ENCODE data around the gene GYG1.

Gene GYG1

GRCh38 chr3:149019580-149019979 is 28.2 kb downstream of the GYG1 start:
- FAIRE-seq = no peak

DNA sequence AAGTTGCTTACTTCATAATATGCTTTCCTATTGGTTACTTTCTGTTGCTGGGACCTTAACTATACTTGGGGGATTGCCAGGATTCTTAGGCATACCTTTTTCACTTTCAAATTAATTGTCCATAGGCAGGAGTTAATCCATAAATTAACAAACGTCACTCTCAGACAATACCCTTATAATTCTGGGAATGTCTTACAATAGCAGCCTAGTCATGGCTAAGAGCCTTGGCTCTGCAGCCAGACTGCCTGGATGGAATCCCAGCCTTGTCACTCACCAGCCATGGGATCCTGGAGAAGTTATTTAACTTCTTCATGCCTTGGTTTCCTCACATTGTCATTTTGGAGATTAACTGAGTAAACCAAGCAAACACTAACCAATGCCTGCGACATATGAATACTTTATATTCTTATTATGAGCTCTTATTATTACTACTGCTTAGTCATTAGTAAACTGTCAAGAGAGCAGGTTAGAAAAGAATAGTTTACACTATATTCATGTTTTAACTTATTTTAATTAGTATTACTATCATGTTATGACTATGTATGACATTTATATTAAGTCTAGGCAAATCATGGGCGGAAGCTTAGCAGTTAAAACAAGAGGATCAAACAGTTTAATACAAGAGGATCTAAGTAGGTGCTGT is 29.0 kb downstream of the GYG1 start:
- no peak for FAIRE-seq

DNA sequence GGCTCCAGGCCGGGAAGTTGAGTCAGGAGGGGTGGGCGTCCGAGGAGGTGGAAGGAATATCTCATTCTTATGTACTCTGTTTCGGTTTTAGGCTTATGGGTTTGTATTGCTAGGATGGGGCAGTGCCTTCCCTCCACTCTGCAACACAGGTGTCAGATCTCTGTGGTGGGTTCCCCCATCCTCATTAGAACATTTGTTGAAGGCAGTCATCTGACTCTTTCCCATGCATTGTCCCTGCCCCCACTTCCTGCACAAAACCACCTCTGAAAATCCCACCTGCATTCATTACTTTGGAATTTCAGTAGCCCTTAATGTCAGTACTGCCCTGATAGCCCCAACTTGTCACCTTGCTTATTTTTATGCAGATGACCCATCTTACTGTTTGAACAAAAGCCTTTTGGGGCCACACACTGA is 29.5 kb downstream of the GYG1 start:
- FAIRE-seq = no peak

GRCh38 chr3:149021830-149022229 is 30.5 kb downstream of the GYG1 start:
- no peak for FAIRE-seq

- FAIRE-seq = no peak
Observed at GRCh38 chr3:149023951-149024350, 32.6 kb downstream of the GYG1 start.

GRCh38 chr3:149026718-149027117 is 35.4 kb downstream of the GYG1 start:
- no peak for FAIRE-seq

DNA sequence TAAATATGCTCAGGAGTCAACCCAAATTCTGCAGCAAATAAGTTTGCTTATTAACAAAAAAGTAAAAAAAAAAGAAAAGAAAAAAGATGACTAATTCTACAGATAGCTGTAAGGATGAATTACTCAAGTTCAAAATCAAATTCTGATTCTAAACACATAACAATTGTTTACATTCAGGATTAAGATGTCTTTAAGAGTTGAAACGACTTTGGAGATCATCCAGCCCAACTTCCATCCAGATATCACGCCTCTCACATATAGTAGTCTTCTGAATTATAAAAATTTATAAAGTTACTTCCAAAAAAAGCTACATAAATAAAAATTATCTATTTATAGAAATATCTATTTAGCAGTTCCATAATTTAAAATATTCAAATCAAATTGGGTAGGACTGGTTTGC is 39.8 kb downstream of the GYG1 start:
- no peak for FAIRE-seq

- FAIRE-seq = no peak
Observed at GRCh38 chr3:149037684-149038083, 46.3 kb downstream of the GYG1 start.

- FAIRE-seq = no peak
Observed at GRCh38 chr3:149038322-149038721, 47.0 kb downstream of the GYG1 start.

DNA sequence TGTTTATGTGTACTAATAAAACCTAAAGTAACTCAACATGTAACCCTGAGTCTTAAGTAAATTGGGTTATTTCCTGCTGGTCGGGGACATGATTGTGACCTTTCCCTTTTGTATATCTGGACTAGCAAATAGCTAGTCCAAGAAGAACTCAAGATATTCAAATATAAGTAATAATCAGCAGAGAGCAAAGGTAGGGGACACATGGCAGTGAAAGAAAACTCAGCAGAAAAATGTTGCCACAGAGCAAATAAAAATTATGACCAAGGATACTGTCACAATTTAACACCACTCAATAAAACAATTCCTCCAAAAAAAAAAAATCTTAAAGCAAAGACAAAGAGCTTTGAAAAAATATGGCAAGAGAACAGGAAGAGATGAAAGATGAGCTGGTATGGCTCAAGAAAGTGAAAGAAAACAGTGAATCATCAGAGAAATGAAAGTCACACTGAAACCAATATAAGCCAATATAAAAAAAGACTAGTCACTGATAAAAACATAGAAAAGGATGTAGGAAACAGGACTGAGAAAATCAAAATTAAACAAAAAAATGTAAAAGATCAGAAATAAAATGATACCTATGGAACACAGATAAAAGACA is 51.5 kb downstream of the GYG1 start:
- peak; percentile 28 for FAIRE-seq

DNA sequence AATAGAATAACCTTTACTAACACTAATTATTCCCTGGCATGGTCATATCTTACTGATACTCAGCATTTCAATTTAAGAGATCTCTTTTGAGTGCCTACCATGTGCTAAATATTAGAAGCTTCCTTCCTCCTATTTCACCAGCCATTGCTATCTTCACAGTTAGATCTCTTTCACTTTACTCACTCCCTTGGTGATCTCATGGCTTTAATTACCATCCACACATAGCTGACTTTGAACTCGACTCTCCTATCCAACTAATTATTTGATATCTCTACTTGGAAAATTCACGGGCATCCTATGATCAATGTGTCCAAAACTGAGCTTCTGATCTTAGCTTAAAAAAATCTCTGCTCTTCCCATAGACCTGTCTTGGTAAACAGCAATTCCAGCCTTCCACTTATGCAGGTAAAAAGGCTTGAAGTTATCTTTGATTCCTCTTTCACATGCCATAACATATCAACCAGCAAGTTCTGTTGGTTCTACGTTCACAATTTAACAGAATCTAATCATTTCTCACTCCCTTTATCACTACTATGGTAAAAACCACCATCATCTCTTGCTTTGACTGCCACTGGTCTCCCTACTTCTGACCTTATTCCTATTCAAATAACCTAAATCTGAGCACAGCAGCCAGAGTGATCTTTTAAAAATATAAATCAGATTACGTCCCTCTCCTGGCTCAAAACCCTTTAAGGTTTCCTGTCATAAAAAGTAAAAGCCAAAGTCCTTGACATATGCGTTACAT is 53.2 kb downstream of the GYG1 start:
- no peak for FAIRE-seq

- no peak for FAIRE-seq
Observed at GRCh38 chr3:149055575-149055974, 64.2 kb downstream of the GYG1 start.

- no peak for FAIRE-seq
Observed at GRCh38 chr3:149058198-149058597, 66.9 kb downstream of the GYG1 start.

DNA sequence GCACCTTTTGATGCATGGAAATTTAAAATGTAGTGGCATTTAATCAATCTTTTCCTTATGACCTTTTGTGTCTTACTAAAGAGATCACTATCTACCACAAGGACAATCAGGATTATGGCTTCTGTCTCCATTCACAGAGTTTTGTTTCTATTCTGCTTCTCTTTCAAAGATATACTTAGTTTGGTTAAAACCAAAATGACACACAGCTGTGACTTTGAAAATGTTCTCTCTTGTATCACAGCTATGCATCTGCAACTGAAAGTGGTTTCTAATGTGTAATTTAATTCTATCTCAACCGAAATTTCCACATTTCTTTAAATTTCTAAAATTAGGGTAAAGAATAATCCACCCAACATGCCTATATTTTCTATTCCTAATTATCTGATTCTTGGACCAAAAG is 67.3 kb downstream of the GYG1 start:
- FAIRE-seq = no peak

DNA sequence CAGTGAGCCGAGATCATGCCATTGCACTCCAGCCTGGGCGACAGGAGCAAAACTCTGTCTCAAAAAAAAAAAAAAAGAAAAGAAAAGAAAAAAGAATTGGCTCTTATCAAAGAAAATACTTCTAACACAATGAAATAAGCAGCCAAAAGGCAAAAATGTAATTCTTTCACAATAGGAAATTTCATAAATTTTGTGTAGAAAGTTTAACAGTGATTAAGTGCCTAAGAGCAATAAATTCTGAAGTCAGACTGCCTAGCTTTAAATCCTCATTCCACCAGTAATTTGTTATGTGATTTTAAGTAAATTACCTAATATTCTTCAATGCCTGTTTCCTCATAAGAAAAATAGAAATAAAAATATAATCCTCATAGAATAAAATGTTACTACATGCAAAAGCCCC is 70.4 kb downstream of the GYG1 start:
- FAIRE-seq = no peak

DNA sequence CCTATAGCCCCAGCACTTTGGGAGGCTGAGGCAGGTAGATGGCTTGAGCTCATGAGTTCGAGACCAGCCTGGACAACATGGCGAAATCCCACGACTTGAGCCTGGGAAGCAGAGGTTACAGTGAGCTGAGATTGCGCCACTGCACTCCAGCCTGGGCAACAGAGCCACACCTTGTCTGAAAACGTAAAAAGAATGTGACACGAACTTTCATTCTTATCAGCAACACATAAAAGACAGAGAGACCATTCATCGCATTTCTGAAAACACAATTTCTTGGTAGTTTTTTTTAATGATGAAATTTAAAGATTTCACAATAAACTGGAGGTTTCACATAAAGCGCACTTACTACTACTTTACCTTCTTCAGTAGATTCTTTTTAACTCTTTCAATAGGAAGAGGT is 76.5 kb downstream of the GYG1 start:
- no peak for FAIRE-seq

Measured in G401.6 (cell line).